OCI-LY7 (cell line): ENCODE results near the gene CMIP. TPM values are rescaled to one million over a fixed set of nuclear protein-coding genes. Genes with fewer than 3 reads are reported as not detected.

Experiments used
- BruUV-seq: library from RNA; stranded (reverse); fragments of 400-500 nt; replicated peaks from 2 replicates; lab custom pipeline; 2021; lab: Mats Ljungman, UMichigan
- CTCF ChIA-PET: fragments of 300-600 bp; sonication (Branson Sonifier 250); formaldehyde crosslinking; loops from one replicate; lab custom pipeline; 2022; ENCODE audit warnings: antibody characterized with exemption; ENCODE audit not compliant: unreplicated experiment; lab: Charles Lee
- POLR2A ChIA-PET: fragments of 300-600 bp; sonication (Branson Sonifier 250); formaldehyde crosslinking; loops from one replicate; lab custom pipeline; 2022; ENCODE audit warnings: antibody characterized with exemption; lab: Charles Lee
- DNase-seq: peaks from one replicate; pipeline ENCODE4 v3.0.0-alpha.2; 2015; ENCODE audit warnings: low spot score
- H2AFZ ChIP-seq: fragments of 200-600 bp; sonication (generic), shearing (Covaris generic); 2 replicates; pipeline ENCODE4 v1.6.1; 2014; ENCODE audit warnings: mild to moderate bottlenecking, antibody characterized with exemption, low read length, moderate library complexity
- H3K27ac ChIP-seq: fragments of 200-600 bp; sonication (generic); 2 replicates; pipeline ENCODE4 v1.5.1; 2014; ENCODE audit warnings: mixed run types, low read depth, mild to moderate bottlenecking, moderate library complexity, low read length, inconsistent platforms; ENCODE audit not compliant: poor library complexity, severe bottlenecking
- H3K36me3 ChIP-seq: fragments of 200-600 bp; sonication (generic); 2 replicates; pipeline ENCODE4 v1.6.1; 2014; ENCODE audit warnings: mild to moderate bottlenecking, antibody characterized with exemption, low read length, moderate library complexity, mixed read lengths; ENCODE audit not compliant: insufficient read depth
- H3K4me1 ChIP-seq: fragments of 200-600 bp; sonication (generic); 2 replicates; pipeline ENCODE4 v1.5.1; 2014; ENCODE audit warnings: mild to moderate bottlenecking, low read length; ENCODE audit not compliant: insufficient read depth, poor library complexity, severe bottlenecking
- H3K4me2 ChIP-seq: fragments of 200-600 bp; sonication (generic); 2 replicates; pipeline ENCODE4 v1.6.1; 2014; ENCODE audit warnings: mild to moderate bottlenecking, low read length
- H3K4me3 ChIP-seq: fragments of 200-600 bp; sonication (generic); 2 replicates; pipeline ENCODE4 v1.5.1; 2014; ENCODE audit warnings: mild to moderate bottlenecking, low read depth, low read length; ENCODE audit not compliant: poor library complexity, severe bottlenecking
- H3K79me2 ChIP-seq: fragments of 200-600 bp; sonication (generic); 2 replicates; pipeline ENCODE4 v1.6.1; 2016; ENCODE audit warnings: low read depth, mild to moderate bottlenecking, low read length, moderate library complexity, mixed read lengths; ENCODE audit not compliant: insufficient read depth
- H3K9me2 ChIP-seq: fragments of 200-600 bp; sonication (generic); 2 replicates; pipeline ENCODE4 v1.6.1; 2016; ENCODE audit warnings: mild to moderate bottlenecking, low read length, mixed read lengths; ENCODE audit not compliant: insufficient read depth
- H3K9me3 ChIP-seq: fragments of 200-600 bp; sonication (generic); 2 replicates; pipeline ENCODE4 v1.6.1; 2014; ENCODE audit warnings: mild to moderate bottlenecking, mixed run types, low read length, mixed read lengths
- H4K20me1 ChIP-seq: fragments of 200-600 bp; sonication (generic); 2 replicates; pipeline ENCODE4 v1.6.1; 2014; ENCODE audit warnings: mild to moderate bottlenecking, antibody characterized with exemption, low read length, moderate library complexity, mixed read lengths; ENCODE audit not compliant: insufficient read depth
- EZH2phosphoT487 ChIP-seq: fragments of 200-600 bp; sonication (generic); IDR thresholded peaks from 2 replicates; pipeline ENCODE4 v1.6.1; 2018; ENCODE audit warnings: low read depth, borderline replicate concordance, mild to moderate bottlenecking, mixed run types, antibody characterized with exemption, low read length, moderate library complexity, mixed read lengths
- intact Hi-C: fragments of 100-400 bp; cut with micrococcal nuclease; formaldehyde crosslinking; loops from one replicate; pipeline ENCODE4 v1.10.0; 2022; ENCODE audit not compliant: unreplicated experiment
- total RNA-seq, 2 experiments: library from RNA; depleted of rRNA in 1 of 2; stranded (reverse); fragments of >200 nt in 1 of 2; shearing (Covaris generic) in 1 of 2; gene quantifications; 2 replicates each; pipeline ENCODE4 v1.2.3, GENCODE V29; 2014 to 2022
- TF ChIP-seq, protein P1 (sequence below): fragments of 200-600 bp; sonication (generic); conservative IDR thresholded peaks from 2 replicates; pipeline ENCODE4 v1.5.1; 2014; ENCODE audit warnings: mild to moderate bottlenecking, antibody characterized with exemption, low read length, moderate library complexity, mixed read lengths

The CMIP gene
- total RNA-seq, 2 experiments from 2014 or later: 15.4 to 70.3 TPM

- Histone ChIP-seq H3K79me2 (no peaks in the 10 kb centered on the region), H3K4me3 (no peak overlapping the region), H3K4me2 (no peak overlapping the region), H2AFZ (no peak overlapping the region), H3K27ac (no peak overlapping the region), H3K4me1 (no peaks in the 10 kb centered on the region), H4K20me1 (no peaks in the 10 kb centered on the region), H3K9me2 (no peaks in the 10 kb centered on the region), H3K36me3 (no peaks in the 10 kb centered on the region), H3K9me3 (no peaks in the 10 kb centered on the region)
- ChIA-PET CTCF (no interaction called here), POLR2A (interaction anchor here (0.5 kb wide), 1 partner anchor 1599 kb away, joined by 3 read pairs; no protein-coding TSS in a partner anchor)
- DNase-seq: no peak
- TF ChIP-seq, protein P1, sequence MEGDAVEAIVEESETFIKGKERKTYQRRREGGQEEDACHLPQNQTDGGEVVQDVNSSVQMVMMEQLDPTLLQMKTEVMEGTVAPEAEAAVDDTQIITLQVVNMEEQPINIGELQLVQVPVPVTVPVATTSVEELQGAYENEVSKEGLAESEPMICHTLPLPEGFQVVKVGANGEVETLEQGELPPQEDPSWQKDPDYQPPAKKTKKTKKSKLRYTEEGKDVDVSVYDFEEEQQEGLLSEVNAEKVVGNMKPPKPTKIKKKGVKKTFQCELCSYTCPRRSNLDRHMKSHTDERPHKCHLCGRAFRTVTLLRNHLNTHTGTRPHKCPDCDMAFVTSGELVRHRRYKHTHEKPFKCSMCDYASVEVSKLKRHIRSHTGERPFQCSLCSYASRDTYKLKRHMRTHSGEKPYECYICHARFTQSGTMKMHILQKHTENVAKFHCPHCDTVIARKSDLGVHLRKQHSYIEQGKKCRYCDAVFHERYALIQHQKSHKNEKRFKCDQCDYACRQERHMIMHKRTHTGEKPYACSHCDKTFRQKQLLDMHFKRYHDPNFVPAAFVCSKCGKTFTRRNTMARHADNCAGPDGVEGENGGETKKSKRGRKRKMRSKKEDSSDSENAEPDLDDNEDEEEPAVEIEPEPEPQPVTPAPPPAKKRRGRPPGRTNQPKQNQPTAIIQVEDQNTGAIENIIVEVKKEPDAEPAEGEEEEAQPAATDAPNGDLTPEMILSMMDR: no peak
- no peak for TF ChIP-seq EZH2phosphoT487
- no TSS peak for BruUV-seq
- intact Hi-C loops: no loop called here
Measured at GRCh38 chr16:81573533-81574020, 129.0 kb downstream of the CMIP start.

- Histone ChIP-seq H3K27ac (no peak overlapping the region), H3K9me3 (no peaks in the 10 kb centered on the region), H3K4me1 (no peaks in the 10 kb centered on the region), H3K79me2 (no peaks in the 10 kb centered on the region), H2AFZ (no peak overlapping the region), H3K4me3 (no peak overlapping the region), H4K20me1 (no peaks in the 10 kb centered on the region), H3K9me2 (no peaks in the 10 kb centered on the region), H3K36me3 (no peaks in the 10 kb centered on the region), H3K4me2 (no peak overlapping the region)
- no TSS peak for BruUV-seq
- no peak for DNase-seq
- CTCF ChIA-PET: no interaction called here
- POLR2A ChIA-PET: no interaction called here
- intact Hi-C loops: no loop called here
- TF ChIP-seq, protein P1: no peak
- TF ChIP-seq EZH2phosphoT487: no peak
Measured at GRCh38 chr16:81574168-81574567, 129.6 kb downstream of the CMIP start.

DNA sequence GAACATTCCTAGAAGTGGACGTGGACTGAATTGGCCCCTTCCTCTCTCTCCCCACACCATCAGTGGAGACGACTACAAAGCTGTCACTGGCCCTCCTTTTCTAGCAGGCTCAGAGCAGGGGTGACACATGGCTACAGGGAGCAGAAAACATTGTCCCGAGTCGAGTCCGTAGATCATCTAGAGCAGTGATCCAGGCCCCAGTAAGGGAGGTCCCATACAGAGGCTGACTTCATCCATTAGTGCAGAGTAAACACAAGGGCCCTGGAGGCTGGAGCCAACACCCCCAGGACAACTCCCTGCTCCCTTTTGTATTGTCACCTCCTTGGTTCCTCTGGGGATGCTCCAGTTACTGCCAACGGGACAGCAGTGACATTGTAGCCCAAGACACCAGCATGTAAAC, 130.7 kb downstream of the CMIP start:
- ChIA-PET POLR2A (no interaction called here), CTCF (no interaction called here)
- DNase-seq: no peak
- H3K4me2 ChIP-seq: no peak overlapping the region
- no peak overlapping the region for H3K27ac ChIP-seq
- no TSS peak for BruUV-seq
- no peaks in the 10 kb centered on the region for H4K20me1 ChIP-seq
- H3K4me3 ChIP-seq: no peak overlapping the region
- H3K36me3 ChIP-seq: no peaks in the 10 kb centered on the region
- no peak overlapping the region for H2AFZ ChIP-seq
- H3K4me1 ChIP-seq: no peaks in the 10 kb centered on the region
- no peaks in the 10 kb centered on the region for H3K9me3 ChIP-seq
- no peak for TF ChIP-seq EZH2phosphoT487
- TF ChIP-seq, protein P1: no peak
- H3K79me2 ChIP-seq: no peaks in the 10 kb centered on the region
- H3K9me2 ChIP-seq: no peaks in the 10 kb centered on the region
- intact Hi-C loops: no loop called here
